Activated CD8-positive, alpha-beta memory T cell treated with anti-CD3 and anti-CD28 coated beads for 24 hours (primary cell): ENCODE results near the gene SEC14L2.
"Not testable (repeated sequence)": the region's sequence is repeated elsewhere in the genome, so short reads cannot be mapped to it uniquely, and the experiment has no call there.

ENCODE experiments used
- DNase-seq: peaks from one replicate; pipeline ENCODE4 v3.0.0-alpha.2; 2020

The SEC14L2 gene

DNA sequence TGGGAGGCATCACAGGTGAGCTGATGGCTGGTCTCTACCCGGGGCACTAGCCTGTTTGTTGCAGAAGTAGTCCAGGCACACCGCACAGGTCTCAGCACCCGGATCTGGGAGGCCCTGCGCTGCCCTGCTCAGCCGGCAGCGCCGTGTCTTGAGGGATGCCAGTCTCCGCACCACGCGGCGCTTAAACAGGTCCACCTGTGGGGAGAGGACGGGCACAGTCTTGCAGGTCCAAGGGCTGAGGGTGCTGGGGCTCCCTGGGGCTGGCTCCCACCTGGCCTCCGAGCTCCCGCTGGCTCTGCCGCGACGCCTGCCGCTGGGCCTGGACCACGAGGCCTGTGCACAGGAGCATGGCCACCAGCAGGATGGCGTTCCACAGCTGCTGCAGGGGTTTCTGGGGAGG is 16.8 kb upstream of the SEC14L2 start:
- no peak for DNase-seq

DNA sequence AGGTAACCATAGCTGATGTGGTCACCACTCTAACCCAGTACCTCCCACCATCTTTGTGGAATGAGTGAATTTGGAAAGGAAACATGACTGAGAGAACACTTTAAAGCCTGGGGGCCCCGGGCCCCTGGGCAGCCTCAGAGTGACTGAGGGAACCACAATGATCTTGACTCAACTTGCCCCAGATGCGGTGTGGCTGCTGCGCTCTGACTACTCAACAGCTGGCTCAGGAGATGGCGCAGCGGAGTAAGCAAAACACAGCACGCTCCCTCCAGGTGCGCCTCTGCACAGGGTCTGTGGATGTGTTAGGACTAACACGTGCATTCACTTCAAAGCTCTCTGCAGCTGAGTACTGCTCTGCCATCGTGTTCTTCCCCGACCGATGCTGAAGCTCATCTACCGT is 15.6 kb upstream of the SEC14L2 start:
- DNase-seq, result no peak

GRCh38 chr22:30382340-30382739 is 14.5 kb upstream of the SEC14L2 start:
- DNase-seq, result no peak

DNA sequence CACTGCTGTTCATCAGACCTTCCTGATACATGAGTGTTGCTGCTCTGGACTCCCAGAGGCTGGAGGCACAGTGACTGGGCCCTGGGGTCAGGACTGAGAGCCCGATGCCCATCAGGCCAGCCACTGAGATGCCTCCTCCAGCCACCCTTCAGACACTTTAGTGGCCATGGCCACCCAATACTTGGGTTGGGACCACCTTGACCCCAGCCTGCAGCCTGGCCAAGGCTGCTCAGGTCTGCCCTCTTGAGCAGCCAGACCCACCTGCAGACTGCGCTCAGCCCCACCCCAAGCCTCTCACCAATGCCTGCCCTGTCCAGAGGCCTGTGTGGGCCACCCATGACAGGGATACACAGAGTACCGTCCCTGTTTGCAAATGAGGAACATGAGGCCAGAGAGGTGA is 13.8 kb upstream of the SEC14L2 start:
- no peak for DNase-seq

DNA sequence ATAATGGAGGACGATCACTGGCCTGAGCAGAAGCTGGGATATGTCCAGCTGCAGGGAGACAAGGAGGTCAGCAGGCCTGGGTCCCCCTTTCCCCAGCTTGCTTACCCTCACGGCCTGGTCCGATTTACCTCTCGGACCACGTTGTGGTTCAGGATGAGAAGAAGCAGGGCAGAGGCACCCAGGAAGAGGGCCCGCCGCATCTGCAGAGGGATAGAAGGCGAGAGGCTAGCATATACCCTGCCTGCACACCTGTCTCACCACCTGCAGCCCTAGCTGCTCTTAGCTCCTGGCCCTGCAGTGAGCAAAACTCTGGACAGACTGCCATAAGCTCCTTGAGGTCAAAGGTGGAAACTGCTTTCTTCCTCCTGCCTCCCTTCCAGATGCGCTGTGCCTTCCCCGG is 10.9 kb upstream of the SEC14L2 start:
- no peak for DNase-seq

DNA sequence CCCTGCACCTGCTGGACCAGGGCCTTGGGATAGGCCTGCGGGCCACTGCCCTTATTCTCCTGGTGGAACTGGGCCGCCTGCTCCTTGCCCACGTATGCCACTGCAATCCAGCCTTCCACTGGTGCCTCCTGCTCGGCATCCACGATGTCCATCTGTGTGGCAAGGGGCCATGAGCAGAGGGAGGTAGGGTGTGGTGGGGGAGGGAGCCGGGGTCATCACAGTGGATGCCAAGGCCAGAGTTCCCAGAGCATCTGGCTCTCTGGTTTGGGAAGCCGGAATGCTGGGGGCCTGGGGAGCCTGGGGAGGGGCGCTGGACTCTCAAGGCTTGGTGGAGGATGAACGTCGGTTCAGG is 10.2 kb upstream of the SEC14L2 start:
- DNase-seq, result no peak

DNA sequence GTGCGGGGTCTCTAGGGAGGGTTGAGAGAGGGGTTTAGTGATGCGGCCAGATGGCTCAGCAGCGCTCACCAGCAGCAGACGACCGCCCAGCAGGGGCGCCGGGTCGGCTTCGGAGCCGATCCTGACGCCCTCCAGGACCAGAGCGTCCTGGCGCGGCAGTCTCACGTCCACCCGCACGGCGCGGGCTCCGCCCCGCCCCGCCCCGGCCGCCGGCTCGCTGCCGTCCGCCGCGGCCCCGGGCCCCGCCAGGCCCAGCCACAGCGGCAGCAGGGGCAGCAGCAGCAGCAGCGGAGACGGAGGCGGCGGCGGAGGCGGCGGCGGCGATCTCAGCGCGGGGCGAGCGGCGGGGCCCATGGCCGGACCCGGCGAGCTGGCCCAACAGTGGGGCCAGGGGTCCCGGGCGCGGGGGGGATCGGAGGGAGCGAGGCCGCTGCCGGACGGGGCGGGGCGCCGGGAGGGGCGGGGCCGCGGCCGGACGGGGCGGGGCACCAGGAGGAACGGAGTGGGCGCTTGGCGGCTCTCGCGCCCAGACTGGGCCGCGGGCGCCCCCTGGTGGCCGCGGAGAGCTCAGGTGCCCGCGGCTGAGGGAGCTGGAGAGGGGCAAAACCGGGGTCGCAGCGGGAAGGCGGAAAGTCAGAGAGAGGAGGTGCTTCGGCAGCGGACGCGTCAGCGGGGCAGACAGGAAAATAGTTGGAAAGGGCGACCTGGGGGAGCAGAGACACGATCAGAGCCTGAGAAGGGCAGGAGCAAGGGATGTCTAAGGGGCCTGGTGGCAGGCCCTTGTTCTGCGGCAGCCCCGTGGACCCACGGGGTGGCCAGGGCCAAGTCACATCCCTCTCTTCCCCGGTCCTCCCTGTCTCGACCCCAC is 9.6 kb upstream of the SEC14L2 start, which contains the start of gene RNF215:
Gene RNF215, minus strand, starts transcription at position 452 of the 868 bp plus-strand sequence. Its CDS starts 98 bp downstream, at position 354.
- peak; percentile 93 for DNase-seq

DNA sequence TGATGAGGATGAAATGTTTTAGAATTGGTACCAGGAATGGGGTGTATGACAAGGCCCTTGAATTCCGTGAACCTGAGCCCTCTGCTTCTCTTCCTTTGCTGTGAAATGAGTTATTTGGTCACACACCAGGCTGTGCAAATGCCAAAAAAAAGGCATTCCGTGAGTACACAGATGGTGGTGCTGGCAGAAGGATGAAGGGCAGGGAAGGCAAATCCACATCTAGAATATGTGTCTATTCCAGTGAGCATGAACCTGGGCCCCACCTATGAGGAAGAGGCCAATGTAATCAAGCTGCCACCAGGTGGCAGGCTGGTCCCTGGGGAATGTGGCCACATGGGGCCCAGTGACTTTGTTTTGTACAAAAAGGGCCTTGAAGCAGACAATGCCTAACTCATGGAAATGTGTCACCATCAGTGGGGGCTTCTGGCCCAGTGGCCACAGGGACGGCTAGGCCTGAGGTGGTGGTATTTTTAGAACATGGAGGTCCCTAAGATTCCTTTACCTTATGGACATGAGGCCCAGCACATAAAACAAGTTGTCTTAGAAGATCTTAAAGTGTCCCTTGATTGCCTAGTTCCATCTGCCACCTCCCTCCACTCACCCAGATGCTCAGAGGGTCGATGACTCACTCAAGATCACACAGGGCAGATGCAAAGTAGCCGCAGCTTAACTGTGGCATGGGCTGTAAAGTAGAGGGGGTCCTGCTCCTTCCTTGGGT is 5.7 kb upstream of the SEC14L2 start:
- DNase-seq, result peak; percentile 89

GRCh38 chr22:30392661-30393321 is 4.0 kb upstream of the SEC14L2 start:
- DNase-seq, result no peak

DNA sequence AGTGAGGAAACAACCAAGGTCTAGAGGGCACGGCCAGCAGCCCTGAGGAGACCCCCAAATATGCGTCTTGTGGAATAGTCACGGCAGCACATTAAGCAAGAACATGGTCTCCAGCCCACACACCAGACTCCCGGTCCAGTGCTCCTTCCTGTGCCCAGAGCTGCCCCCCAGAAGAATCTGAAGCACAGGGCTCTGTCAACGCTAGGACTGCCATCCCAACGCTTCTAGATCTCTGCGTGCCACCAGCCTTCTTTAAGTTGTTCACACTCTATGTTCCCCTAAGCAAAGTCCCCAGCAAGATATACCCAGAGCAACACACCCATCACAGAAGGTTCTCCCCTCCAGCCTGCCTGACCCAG is 3.5 kb upstream of the SEC14L2 start:
- no peak for DNase-seq

DNA sequence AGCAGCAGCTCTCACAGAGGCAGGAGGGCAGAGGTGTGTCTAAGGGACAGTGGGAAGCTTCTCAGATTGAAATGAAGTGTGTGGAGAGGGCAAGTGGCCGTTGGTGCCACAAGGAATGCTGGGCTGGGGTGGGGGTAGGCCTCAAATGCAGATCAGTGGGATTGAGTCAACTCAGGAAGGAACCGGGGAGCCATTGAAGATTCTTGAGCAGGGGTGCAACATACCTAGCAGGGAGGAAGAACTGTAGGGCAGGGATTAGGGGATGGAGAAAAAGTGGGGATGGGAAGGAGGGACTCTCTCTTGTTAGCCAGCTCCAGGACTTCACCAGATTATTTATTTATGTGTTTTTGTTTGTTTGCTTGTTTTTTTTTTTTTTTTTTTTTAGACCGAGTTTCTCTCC is 2.9 kb upstream of the SEC14L2 start:
- DNase-seq, result no peak

DNA sequence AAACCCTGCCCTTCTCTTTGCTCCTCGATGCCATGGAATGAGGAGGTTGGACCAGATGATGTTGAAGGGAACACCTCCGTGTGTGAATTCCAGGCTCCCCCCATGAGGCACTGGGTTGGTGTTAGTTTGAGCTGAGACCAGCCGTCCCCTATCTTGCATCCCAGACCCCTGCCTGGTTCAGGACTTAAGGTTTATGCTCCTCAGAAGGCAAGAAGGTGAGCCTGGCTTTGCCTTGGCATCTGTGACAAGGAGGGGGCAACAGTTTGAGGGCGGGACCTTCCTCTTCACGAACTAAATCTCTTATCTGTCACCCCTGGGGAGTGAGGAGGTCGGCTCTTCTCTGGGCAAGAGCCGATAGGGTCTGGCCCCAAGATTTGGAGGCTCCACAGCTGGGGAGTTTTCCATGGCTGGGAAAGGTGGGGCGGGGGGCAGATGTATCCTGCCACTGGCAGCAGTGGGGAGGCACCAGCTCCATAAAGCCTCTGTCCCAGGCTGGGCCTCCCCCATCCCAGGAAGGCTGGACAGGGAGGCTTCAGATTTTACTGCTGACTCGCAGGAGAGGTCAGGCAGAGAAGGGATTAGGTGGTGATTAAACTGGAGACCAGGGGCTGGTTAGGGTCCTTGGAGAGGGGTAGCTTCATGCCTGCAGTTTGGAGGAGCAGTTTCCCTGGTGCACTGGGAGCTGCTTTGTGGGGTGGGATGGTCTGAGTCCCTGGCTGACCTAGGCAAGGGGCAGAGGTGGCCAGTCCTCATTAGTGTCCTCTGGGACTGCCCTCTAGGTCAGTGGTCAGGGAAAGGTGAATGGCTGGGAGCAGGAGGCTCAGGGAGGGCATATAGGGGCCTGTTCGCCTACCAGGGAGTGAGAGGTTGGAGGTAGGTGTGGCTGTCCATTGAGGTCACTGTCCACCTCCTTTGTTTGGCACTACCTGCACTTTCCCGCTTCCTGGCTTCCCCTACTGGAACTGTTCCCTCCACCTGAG is 1.1 kb downstream of the SEC14L2 start:
- peak; percentile 65 for DNase-seq

- DNase-seq, result no peak
These were observed 2.2 kb downstream of the SEC14L2 start for GRCh38 chr22:30398685-30399680.

DNA sequence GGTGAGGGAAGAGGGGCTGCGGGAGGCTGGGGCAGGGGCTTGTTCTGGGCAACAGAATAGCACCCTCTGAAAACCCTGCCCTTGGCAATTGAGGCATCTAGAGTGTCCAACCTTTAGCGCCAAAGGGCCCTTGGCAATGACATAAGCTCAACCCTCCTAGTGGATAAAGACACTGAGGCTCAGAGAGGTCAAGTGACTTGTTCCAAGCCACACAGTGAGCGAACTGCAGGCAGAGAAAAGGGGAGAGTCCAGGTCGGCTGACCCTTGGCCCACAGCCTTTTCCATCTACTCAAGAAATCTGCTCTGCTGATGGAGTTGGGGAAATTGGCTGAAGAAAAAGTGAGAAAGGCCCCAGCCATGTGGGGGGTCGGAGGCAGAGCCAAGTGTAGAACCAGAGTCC is 2.9 kb downstream of the SEC14L2 start:
- no peak for DNase-seq

GRCh38 chr22:30400159-30400558 is 3.3 kb downstream of the SEC14L2 start:
- DNase-seq, result no peak

- not testable (repeated sequence) for DNase-seq
These were observed 4.2 kb downstream of the SEC14L2 start for GRCh38 chr22:30401024-30401423.

- no peak for DNase-seq
These were observed 5.4 kb downstream of the SEC14L2 start for GRCh38 chr22:30402028-30402765.

GRCh38 chr22:30402766-30403104 is 5.9 kb downstream of the SEC14L2 start:
- DNase-seq, result not testable (repeated sequence)

- no peak for DNase-seq
These were observed 7.5 kb downstream of the SEC14L2 start for GRCh38 chr22:30404307-30404706.

GRCh38 chr22:30405731-30406130 is 8.9 kb downstream of the SEC14L2 start:
- DNase-seq, result no peak

DNA sequence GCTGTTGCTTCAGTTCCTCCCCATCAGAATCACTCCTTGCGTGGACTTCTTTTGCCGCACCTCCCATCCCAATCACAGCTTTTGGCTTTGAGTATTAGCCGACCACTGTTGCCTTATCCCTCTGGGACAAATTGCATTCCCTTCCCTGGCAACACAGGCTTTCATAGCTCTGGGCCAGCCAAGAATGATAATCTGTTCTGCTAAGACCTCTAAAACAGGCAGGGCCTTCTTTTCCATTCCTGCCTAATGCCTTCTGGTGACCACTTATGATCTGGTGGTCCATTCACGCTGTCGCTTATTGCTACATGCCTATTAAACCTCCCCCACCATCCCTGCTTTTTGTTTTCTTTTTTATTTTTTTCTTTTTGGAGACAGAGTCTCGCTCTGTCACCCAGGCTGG is 9.6 kb downstream of the SEC14L2 start:
- DNase-seq, result no peak
